Measurements from ENCODE around the gene PPP1R27. TPM values are rescaled to one million over a fixed set of nuclear protein-coding genes. Genes with fewer than 3 reads are reported as not detected.

PPP1R27 gene
- total RNA-seq, 1 donor from 2014 or later, result not detected

DNA sequence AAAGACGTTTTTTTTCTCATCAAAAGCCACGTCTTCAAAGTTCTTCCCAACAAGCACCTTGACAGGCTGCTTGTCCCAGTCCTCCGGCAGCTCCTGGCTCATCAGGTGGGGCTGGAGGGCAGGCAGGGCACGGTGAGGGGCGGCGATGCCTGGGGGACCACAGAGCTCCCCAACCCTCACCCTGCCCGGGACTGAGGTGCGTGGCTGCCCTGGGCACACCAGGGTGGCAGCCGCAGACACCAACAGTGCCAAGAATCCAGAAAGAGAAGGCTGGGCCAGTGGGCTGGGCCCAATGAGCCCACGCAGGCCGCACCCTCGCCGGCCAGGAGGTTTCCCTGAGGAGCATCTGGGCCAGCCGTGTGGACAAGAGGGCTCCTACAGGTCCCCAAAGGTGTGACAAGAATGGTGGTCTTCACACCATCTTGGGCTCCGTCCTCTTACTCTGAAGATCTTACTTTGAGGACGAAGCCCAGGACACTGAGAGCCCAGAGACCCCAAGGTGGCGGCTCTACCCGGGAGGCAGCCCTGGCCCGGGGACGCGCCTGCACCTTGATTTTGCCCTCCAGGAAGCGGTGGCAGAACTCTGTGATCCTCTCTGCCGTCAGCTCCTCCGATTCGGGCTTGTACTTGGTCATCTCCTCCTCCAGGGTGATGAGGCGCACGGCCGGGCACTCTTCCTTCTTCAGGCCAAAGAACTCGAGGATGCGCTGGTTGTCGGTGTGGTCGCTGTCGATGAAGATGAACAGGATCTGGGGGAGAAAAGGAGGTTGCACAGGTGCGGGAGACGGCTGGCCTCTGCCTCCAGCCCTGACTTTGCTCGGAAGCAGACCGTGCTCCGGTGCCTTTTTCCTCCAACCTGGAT lies 11.3 kb upstream of the PPP1R27 start:
- no peak overlapping the region for H2AFZ ChIP-seq (ENCODE audit: low read depth, low read length)
- Mint-ChIP-seq H3K9me3 (ENCODE audit: unreplicated experiment) (no peaks in the 10 kb centered on the region), H3K4me1 (ENCODE audit: low read depth, unreplicated experiment) (no peaks in the 10 kb centered on the region), H3K4me3 (ENCODE audit: unreplicated experiment) (no peak overlapping the region), H3K27me3 (ENCODE audit: low read depth, unreplicated experiment) (no peaks in the 10 kb centered on the region), H3K36me3 (ENCODE audit: low read depth, unreplicated experiment) (peaks cover 10% of the 10 kb centered on the region), H3K27ac (ENCODE audit: unreplicated experiment) (no peak overlapping the region)
- no peaks in the 10 kb centered on the region for H3K4me1 ChIP-seq (ENCODE audit: insufficient read depth, low read length)
- H3K79me2 ChIP-seq (ENCODE audit: insufficient read depth, low read length), result peaks cover 10% of the 10 kb centered on the region
- DNase-seq (ENCODE audit: low read depth) (no peak), FAIRE-seq (no peak)
- H3K9me3 ChIP-seq (ENCODE audit: insufficient read depth, low read depth, low read length), result no peaks in the 10 kb centered on the region
- peaks cover 65% of the 10 kb centered on the region for H4K20me1 ChIP-seq (ENCODE audit: insufficient read depth, low read length)
- no peak overlapping the region for H3K4me3 ChIP-seq (ENCODE audit: insufficient read depth, low read depth, low read length)
- no peaks in the 10 kb centered on the region for H3K27me3 ChIP-seq (ENCODE audit: insufficient read depth, low read length)
- peaks cover 38% of the 10 kb centered on the region for H3K36me3 ChIP-seq (ENCODE audit: insufficient read depth, low read length)
- no peak overlapping the region for H3K9ac ChIP-seq (ENCODE audit: low read length)
- no peak overlapping the region for H3K27ac ChIP-seq (ENCODE audit: low read depth, low read length)
- TF ChIP-seq, protein P1, sequence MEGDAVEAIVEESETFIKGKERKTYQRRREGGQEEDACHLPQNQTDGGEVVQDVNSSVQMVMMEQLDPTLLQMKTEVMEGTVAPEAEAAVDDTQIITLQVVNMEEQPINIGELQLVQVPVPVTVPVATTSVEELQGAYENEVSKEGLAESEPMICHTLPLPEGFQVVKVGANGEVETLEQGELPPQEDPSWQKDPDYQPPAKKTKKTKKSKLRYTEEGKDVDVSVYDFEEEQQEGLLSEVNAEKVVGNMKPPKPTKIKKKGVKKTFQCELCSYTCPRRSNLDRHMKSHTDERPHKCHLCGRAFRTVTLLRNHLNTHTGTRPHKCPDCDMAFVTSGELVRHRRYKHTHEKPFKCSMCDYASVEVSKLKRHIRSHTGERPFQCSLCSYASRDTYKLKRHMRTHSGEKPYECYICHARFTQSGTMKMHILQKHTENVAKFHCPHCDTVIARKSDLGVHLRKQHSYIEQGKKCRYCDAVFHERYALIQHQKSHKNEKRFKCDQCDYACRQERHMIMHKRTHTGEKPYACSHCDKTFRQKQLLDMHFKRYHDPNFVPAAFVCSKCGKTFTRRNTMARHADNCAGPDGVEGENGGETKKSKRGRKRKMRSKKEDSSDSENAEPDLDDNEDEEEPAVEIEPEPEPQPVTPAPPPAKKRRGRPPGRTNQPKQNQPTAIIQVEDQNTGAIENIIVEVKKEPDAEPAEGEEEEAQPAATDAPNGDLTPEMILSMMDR (IDR thresholded peaks at IDR 0.05; ENCODE audit: insufficient read depth, low read depth, low read length), result no peak
- TF ChIP-seq EZH2 (IDR thresholded peaks at IDR 0.05; ENCODE audit: insufficient read depth, low read length), result no peak
- H3K4me2 ChIP-seq (ENCODE audit: low read length), result no peak overlapping the region

DNA sequence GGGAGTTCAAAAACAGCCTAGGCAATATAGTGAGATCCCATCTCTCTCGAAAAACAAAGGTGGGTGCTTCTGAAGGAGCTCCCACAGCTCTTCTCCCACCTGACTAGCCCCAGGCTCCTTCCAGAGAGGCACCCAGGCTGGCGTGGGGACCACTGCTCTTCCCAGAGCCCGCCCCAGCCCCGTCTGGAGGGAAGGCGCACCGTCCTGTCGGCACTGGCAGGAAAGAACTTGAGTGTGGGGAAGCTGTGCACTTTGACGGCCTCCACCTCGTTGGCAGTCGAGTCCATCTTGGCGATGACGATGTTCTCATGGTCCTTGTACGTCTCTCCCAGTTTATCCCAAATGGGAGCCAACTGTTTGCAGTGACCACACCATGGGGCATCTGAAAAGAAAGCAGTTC lies 10.5 kb upstream of the PPP1R27 start:
- TF ChIP-seq, protein P1 (IDR thresholded peaks at IDR 0.05; ENCODE audit: insufficient read depth, low read depth, low read length), result no peak
- TF ChIP-seq EZH2 (IDR thresholded peaks at IDR 0.05; ENCODE audit: insufficient read depth, low read length), result no peak
- Histone ChIP-seq H4K20me1 (ENCODE audit: insufficient read depth, low read length) (peaks cover 66% of the 10 kb centered on the region), H3K4me3 (ENCODE audit: insufficient read depth, low read depth, low read length) (no peak overlapping the region), H3K4me1 (ENCODE audit: insufficient read depth, low read length) (no peaks in the 10 kb centered on the region), H3K27ac (ENCODE audit: low read depth, low read length) (no peak overlapping the region), H3K36me3 (ENCODE audit: insufficient read depth, low read length) (peaks cover 38% of the 10 kb centered on the region), H3K9ac (ENCODE audit: low read length) (no peak overlapping the region), H3K4me2 (ENCODE audit: low read length) (no peak overlapping the region), H3K79me2 (ENCODE audit: insufficient read depth, low read length) (peaks cover 8% of the 10 kb centered on the region), H3K9me3 (ENCODE audit: insufficient read depth, low read depth, low read length) (no peaks in the 10 kb centered on the region), H3K27me3 (ENCODE audit: insufficient read depth, low read length) (no peaks in the 10 kb centered on the region), H2AFZ (ENCODE audit: low read depth, low read length) (no peak overlapping the region)
- Mint-ChIP-seq H3K27ac (ENCODE audit: unreplicated experiment) (no peak overlapping the region), H3K9me3 (ENCODE audit: unreplicated experiment) (no peaks in the 10 kb centered on the region), H3K4me3 (ENCODE audit: unreplicated experiment) (no peak overlapping the region), H3K36me3 (ENCODE audit: low read depth, unreplicated experiment) (peaks cover 13% of the 10 kb centered on the region), H3K27me3 (ENCODE audit: low read depth, unreplicated experiment) (no peaks in the 10 kb centered on the region), H3K4me1 (ENCODE audit: low read depth, unreplicated experiment) (no peaks in the 10 kb centered on the region)
- FAIRE-seq (no peak), DNase-seq (ENCODE audit: low read depth) (no peak)

DNA sequence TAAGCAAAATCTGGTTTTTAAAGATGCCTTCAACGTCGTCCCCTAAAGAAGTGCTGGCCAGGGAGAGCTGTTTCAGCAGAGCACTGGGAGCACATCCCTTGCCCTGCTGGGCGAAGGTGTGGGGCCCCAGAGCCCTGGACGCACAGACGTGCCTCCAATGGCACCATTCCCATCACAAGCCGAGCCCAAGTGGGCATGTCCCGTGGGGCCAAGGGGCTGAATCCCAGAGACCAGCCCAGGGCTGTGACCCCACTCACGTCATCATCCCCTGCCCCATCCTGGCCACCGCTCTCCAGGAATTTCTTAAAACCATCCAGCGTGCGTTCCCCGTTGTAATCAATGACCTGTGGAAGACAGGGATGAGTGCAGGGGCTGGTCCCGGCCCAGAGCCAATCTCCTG lies 10.0 kb upstream of the PPP1R27 start:
- Histone ChIP-seq H3K36me3 (ENCODE audit: insufficient read depth, low read length) (peaks cover 38% of the 10 kb centered on the region), H3K4me3 (ENCODE audit: insufficient read depth, low read depth, low read length) (no peak overlapping the region), H3K9ac (ENCODE audit: low read length) (no peak overlapping the region), H3K27me3 (ENCODE audit: insufficient read depth, low read length) (no peaks in the 10 kb centered on the region), H3K4me2 (ENCODE audit: low read length) (no peak overlapping the region), H3K79me2 (ENCODE audit: insufficient read depth, low read length) (peaks cover 8% of the 10 kb centered on the region), H2AFZ (ENCODE audit: low read depth, low read length) (no peak overlapping the region), H4K20me1 (ENCODE audit: insufficient read depth, low read length) (peaks cover 66% of the 10 kb centered on the region), H3K27ac (ENCODE audit: low read depth, low read length) (no peak overlapping the region), H3K9me3 (ENCODE audit: insufficient read depth, low read depth, low read length) (no peaks in the 10 kb centered on the region), H3K4me1 (ENCODE audit: insufficient read depth, low read length) (no peaks in the 10 kb centered on the region)
- TF ChIP-seq EZH2 (IDR thresholded peaks at IDR 0.05; ENCODE audit: insufficient read depth, low read length), result no peak
- TF ChIP-seq, protein P1 (IDR thresholded peaks at IDR 0.05; ENCODE audit: insufficient read depth, low read depth, low read length), result no peak
- Mint-ChIP-seq H3K27me3 (ENCODE audit: low read depth, unreplicated experiment) (no peaks in the 10 kb centered on the region), H3K9me3 (ENCODE audit: unreplicated experiment) (no peaks in the 10 kb centered on the region), H3K36me3 (ENCODE audit: low read depth, unreplicated experiment) (peaks cover 13% of the 10 kb centered on the region), H3K4me1 (ENCODE audit: low read depth, unreplicated experiment) (no peaks in the 10 kb centered on the region), H3K27ac (ENCODE audit: unreplicated experiment) (no peak overlapping the region), H3K4me3 (ENCODE audit: unreplicated experiment) (no peak overlapping the region)
- no peak for DNase-seq (ENCODE audit: low read depth)
- no peak for FAIRE-seq
